MM.1S (cell line): Measurements from ENCODE around the gene SMAD4.

Experiments
- DNase-seq: peaks from one replicate; pipeline ENCODE4 v3.0.0-alpha.2; 2015
- H2AFZ ChIP-seq: fragments of 300-600 bp; sonication (generic); 2 replicates; pipeline ENCODE4 v1.6.0; 2016; ENCODE audit warnings: antibody characterized with exemption, low read length
- H3F3A ChIP-seq: fragments of 300-600 bp; sonication (generic); 2 replicates; pipeline ENCODE4 v1.6.1; 2016; ENCODE audit warnings: mild to moderate bottlenecking, antibody characterized with exemption, low read length, moderate library complexity, mixed read lengths; ENCODE audit not compliant: insufficient read depth
- H3K27ac ChIP-seq: fragments of 300-600 bp; sonication (generic); 2 replicates; pipeline ENCODE4 v1.5.1; 2016; ENCODE audit warnings: mild to moderate bottlenecking, low read length
- H3K27me3 ChIP-seq: fragments of 300-600 bp; sonication (generic); replicated peaks from 2 replicates; pipeline ENCODE4 v1.6.0; 2016; ENCODE audit warnings: low read length; ENCODE audit not compliant: insufficient read depth
- H3K36me3 ChIP-seq: fragments of 300-600 bp; sonication (generic); replicated peaks from 2 replicates; pipeline ENCODE4 v1.6.1; 2016; ENCODE audit warnings: mild to moderate bottlenecking, low read length, mixed read lengths; ENCODE audit not compliant: insufficient read depth
- H3K4me1 ChIP-seq: fragments of 300-600 bp; sonication (generic); 2 replicates; pipeline ENCODE4 v1.6.1; 2016; ENCODE audit warnings: low read length, mixed read lengths
- H3K4me2 ChIP-seq: fragments of 300-600 bp; sonication (generic); 2 replicates; pipeline ENCODE4 v1.6.0; 2016; ENCODE audit warnings: low read depth, low read length
- H3K4me3 ChIP-seq: fragments of 300-600 bp; sonication (generic); 2 replicates; pipeline ENCODE4 v1.5.1; 2016; ENCODE audit warnings: low read length, mixed read lengths
- H3K79me2 ChIP-seq: fragments of 300-600 bp; sonication (generic); 2 replicates; pipeline ENCODE4 v1.6.1; 2016; ENCODE audit warnings: mixed run types, low read length, mixed read lengths
- H3K9ac ChIP-seq: fragments of 300-600 bp; sonication (generic); 2 replicates; pipeline ENCODE4 v1.6.1; 2016; ENCODE audit warnings: low read length, mixed read lengths
- H3K9me2 ChIP-seq: fragments of 300-600 bp; sonication (generic); replicated peaks from 2 replicates; pipeline ENCODE4 v1.6.1; 2016; ENCODE audit warnings: mild to moderate bottlenecking, low read length, mixed read lengths; ENCODE audit not compliant: insufficient read depth
- H3K9me3 ChIP-seq: fragments of 300-600 bp; sonication (generic); replicated peaks from 2 replicates; pipeline ENCODE4 v1.6.1; 2016; ENCODE audit warnings: mild to moderate bottlenecking, low read length, mixed read lengths; ENCODE audit not compliant: insufficient read depth
- H4K20me1 ChIP-seq: fragments of 300-600 bp; sonication (generic); 2 replicates; pipeline ENCODE4 v1.6.1; 2016; ENCODE audit warnings: mild to moderate bottlenecking, low read length, moderate library complexity, mixed read lengths; ENCODE audit not compliant: insufficient read depth
- EZH2 ChIP-seq: fragments of 300-600 bp; sonication (generic); optimal IDR thresholded peaks from 2 replicates; pipeline ENCODE3; 2017; ENCODE audit warnings: low read depth, mild to moderate bottlenecking, antibody characterized with exemption, low read length, mixed read lengths
- EZH2phosphoT487 ChIP-seq: fragments of 300-600 bp; sonication (generic); IDR thresholded peaks from 2 replicates; pipeline ENCODE4 v1.6.1; 2018; ENCODE audit warnings: antibody characterized with exemption, low read length
- TF ChIP-seq, protein P1 (sequence below): fragments of 300-600 bp; sonication (generic); IDR thresholded peaks from 2 replicates; pipeline ENCODE4 v1.5.1; 2016; ENCODE audit warnings: antibody characterized with exemption, low read length, mixed read lengths

The SMAD4 gene

DNA sequence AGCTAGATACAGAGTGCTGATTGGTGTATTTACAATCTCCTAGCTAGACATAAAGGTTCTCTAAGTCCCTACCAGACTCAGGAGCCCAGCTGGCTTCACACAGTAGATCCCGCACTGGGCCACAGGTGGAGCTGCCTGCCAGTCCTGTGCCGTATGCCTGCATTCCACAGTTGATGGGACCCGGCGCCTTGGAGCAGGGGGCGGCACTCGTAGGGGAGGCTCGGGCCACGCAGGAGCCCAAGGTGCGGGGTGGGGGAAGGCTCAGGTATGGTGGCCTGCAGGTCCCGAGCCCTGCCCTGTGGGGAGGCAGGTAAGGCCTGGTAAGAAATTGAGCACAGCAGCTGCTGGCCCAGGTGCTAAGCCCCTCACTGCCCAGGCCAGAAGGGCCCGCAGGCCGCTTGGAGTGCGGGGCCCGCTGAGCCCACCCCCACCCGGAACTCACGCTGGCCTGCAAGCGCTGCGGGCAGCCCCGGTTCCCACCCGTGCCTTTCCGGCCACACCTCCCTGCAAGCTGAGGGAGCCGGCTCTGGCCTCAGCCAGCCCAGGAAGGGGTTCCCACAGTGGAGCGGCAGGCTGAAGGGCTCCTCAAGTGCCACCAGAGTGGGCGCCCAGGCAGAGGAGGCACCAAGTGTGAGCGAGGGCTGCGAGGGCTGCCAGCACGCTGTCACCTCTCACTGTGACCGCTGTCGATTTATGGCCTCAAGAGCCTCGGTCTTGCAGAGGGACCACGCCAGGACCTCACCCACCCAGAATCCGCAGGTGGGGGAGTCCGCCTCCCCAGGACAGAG, 91.0 kb downstream of the SMAD4 start:
- H3K27me3 ChIP-seq, result no peaks in the 10 kb centered on the region
- H4K20me1 ChIP-seq, result no peaks in the 10 kb centered on the region
- H3K4me1 ChIP-seq, result no peaks in the 10 kb centered on the region
- H2AFZ ChIP-seq, result no peak overlapping the region
- no peak for DNase-seq
- no peaks in the 10 kb centered on the region for H3K36me3 ChIP-seq
- no peaks in the 10 kb centered on the region for H3K9me3 ChIP-seq
- no peak overlapping the region for H3K27ac ChIP-seq
- TF ChIP-seq, protein P1, sequence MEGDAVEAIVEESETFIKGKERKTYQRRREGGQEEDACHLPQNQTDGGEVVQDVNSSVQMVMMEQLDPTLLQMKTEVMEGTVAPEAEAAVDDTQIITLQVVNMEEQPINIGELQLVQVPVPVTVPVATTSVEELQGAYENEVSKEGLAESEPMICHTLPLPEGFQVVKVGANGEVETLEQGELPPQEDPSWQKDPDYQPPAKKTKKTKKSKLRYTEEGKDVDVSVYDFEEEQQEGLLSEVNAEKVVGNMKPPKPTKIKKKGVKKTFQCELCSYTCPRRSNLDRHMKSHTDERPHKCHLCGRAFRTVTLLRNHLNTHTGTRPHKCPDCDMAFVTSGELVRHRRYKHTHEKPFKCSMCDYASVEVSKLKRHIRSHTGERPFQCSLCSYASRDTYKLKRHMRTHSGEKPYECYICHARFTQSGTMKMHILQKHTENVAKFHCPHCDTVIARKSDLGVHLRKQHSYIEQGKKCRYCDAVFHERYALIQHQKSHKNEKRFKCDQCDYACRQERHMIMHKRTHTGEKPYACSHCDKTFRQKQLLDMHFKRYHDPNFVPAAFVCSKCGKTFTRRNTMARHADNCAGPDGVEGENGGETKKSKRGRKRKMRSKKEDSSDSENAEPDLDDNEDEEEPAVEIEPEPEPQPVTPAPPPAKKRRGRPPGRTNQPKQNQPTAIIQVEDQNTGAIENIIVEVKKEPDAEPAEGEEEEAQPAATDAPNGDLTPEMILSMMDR, result no peak
- TF ChIP-seq EZH2phosphoT487 (no peak), EZH2 (no peak)
- H3K9me2 ChIP-seq, result no peaks in the 10 kb centered on the region
- no peaks in the 10 kb centered on the region for H3F3A ChIP-seq
- no peak overlapping the region for H3K9ac ChIP-seq
- no peak overlapping the region for H3K4me3 ChIP-seq
- no peak overlapping the region for H3K4me2 ChIP-seq
- no peaks in the 10 kb centered on the region for H3K79me2 ChIP-seq

DNA sequence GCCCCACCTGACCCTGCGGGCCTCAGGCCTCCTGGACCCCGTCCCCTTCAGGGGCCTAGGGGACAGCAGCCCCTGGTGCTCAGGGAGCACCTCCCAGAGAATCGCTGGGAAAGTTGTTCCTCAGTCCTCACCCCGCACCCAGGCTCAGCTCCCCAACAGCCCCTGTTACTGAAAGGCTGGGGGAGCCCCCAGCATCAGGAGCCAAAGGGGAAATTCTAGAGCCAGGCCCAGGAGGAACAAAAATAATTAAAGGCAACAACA, 91.5 kb downstream of the SMAD4 start:
- Histone ChIP-seq H2AFZ (no peak overlapping the region), H3K9me2 (no peaks in the 10 kb centered on the region), H3K27ac (no peak overlapping the region), H4K20me1 (no peaks in the 10 kb centered on the region), H3K4me2 (no peak overlapping the region), H3F3A (no peaks in the 10 kb centered on the region), H3K79me2 (no peaks in the 10 kb centered on the region), H3K27me3 (no peaks in the 10 kb centered on the region), H3K9ac (no peak overlapping the region), H3K9me3 (no peaks in the 10 kb centered on the region), H3K36me3 (no peaks in the 10 kb centered on the region), H3K4me1 (no peaks in the 10 kb centered on the region), H3K4me3 (no peak overlapping the region)
- no peak for TF ChIP-seq EZH2
- no peak for TF ChIP-seq EZH2phosphoT487
- TF ChIP-seq, protein P1, result no peak
- no peak for DNase-seq

DNA sequence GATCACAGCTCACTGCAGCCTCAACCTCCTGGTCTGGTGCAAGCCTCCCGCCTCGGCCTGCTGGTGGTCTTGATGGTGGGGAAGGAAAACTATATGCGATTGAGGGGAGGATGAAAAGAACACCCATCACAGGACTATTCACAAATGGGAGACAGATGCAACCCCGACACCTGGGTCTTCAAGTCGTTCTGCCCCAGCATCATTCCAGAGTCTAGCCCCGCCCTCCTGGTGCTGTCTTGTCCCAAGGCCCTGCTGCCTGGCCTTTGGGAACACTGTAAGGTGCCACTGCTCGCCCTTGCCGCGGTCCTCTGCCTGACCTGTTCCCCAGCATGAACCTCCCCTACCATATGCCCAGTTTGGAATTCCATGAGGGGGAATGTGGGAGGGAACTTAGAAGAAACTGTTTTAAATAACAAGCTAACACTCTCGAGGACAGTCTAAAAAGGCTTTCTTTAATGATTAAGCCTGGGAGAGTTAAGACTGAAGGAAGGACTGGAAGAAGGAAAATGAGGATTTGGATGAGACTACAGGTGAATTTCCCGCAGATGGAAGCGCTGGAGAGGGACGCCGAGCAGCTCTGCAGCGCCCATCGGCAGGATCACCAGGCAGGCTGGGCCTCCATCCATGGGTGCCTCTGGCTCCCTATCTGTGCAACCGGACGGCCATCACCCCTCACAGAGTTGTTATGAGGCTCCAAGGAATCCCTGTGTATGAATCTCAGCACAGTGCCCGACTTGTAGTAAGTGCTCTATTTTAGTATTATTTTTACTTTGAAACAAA, 92.4 kb downstream of the SMAD4 start:
- no peaks in the 10 kb centered on the region for H3K4me1 ChIP-seq
- H3K27me3 ChIP-seq, result no peaks in the 10 kb centered on the region
- TF ChIP-seq, protein P1, result no peak
- no peak for TF ChIP-seq EZH2phosphoT487
- no peak for TF ChIP-seq EZH2
- no peaks in the 10 kb centered on the region for H3K9me2 ChIP-seq
- H3K4me3 ChIP-seq, result no peak overlapping the region
- no peak overlapping the region for H3K4me2 ChIP-seq
- no peak overlapping the region for H2AFZ ChIP-seq
- H3K9me3 ChIP-seq, result no peaks in the 10 kb centered on the region
- DNase-seq, result no peak
- H3K36me3 ChIP-seq, result no peaks in the 10 kb centered on the region
- no peak overlapping the region for H3K27ac ChIP-seq
- no peak overlapping the region for H3K9ac ChIP-seq
- no peaks in the 10 kb centered on the region for H3F3A ChIP-seq
- no peaks in the 10 kb centered on the region for H4K20me1 ChIP-seq
- H3K79me2 ChIP-seq, result no peaks in the 10 kb centered on the region
